Keratinocyte (primary cell): ENCODE measurements around the gene FAM20C.

ENCODE experiments used
- EZH2 ChIP-seq: IDR thresholded peaks from one replicate; pipeline ENCODE4 v1.6.1; 2012; ENCODE audit warnings: inconsistent platforms, mild to moderate bottlenecking, low read length, moderate library complexity
- TF ChIP-seq, protein P1 (sequence below), 3 experiments: IDR thresholded peaks in 1 of 3; conservative IDR thresholded peaks in 1 of 3; optimal IDR thresholded peaks in 1 of 3; 2 replicates in 2 of 3; 3 replicates in 1 of 3; pipeline versions ENCODE3 to v1.5.1; 2011; ENCODE audit warnings: low read length in 3 of 3, mild to moderate bottlenecking in 3 of 3, moderate library complexity in 2 of 3, control low read depth in 1 of 3, inconsistent platforms in 1 of 3; ENCODE audit not compliant: insufficient read depth in 2 of 3; ENCODE audit errors: extremely low read depth in 1 of 3

DNA sequence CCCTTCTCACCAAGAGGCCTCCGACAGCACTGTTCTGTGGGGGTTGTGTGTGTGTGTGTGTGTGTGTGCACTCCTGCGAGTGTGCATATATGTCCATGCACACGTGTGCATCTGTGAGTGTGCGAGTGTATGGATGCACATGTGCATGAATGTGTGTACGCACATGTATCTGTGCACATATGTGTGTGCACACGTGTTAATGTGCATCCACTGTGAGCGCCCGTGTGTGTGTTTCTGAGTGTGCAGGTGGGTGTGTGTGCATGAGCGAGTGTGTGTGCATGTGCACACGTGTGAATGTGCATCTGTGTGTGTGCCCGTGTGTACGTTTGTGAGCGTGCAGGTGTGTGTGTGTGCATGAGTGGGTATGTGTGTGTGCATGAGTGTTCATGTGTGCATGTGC, 49.1 kb downstream of the FAM20C start:
- TF ChIP-seq, protein P1, sequence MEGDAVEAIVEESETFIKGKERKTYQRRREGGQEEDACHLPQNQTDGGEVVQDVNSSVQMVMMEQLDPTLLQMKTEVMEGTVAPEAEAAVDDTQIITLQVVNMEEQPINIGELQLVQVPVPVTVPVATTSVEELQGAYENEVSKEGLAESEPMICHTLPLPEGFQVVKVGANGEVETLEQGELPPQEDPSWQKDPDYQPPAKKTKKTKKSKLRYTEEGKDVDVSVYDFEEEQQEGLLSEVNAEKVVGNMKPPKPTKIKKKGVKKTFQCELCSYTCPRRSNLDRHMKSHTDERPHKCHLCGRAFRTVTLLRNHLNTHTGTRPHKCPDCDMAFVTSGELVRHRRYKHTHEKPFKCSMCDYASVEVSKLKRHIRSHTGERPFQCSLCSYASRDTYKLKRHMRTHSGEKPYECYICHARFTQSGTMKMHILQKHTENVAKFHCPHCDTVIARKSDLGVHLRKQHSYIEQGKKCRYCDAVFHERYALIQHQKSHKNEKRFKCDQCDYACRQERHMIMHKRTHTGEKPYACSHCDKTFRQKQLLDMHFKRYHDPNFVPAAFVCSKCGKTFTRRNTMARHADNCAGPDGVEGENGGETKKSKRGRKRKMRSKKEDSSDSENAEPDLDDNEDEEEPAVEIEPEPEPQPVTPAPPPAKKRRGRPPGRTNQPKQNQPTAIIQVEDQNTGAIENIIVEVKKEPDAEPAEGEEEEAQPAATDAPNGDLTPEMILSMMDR (optimal IDR thresholded peaks at IDR 0.05 in 1 of 3, IDR thresholded peaks at IDR 0.05 in 1 of 3, conservative IDR thresholded peaks at IDR 0.05 in 1 of 3; ENCODE audit: extremely low read depth in 1 of 3, insufficient read depth in 2 of 3, low read length in 3 of 3): no peak
- TF ChIP-seq EZH2: no peak
